DMS153 (cell line): ENCODE data around the gene HCN2.

Source experiments
- DNase-seq: peaks from one replicate; lab custom pipeline; 2025; lab: John Stamatoyannopoulos, UW

Gene HCN2

GRCh38 chr19:640606-641189 lies 51.0 kb downstream of the HCN2 start:
- no peak for DNase-seq

- no peak for DNase-seq
Observed at GRCh38 chr19:641702-642101, 52.0 kb downstream of the HCN2 start.

GRCh38 chr19:642767-643727 lies 53.4 kb downstream of the HCN2 start:
- DNase-seq = no peak

GRCh38 chr19:643736-644135 lies 54.1 kb downstream of the HCN2 start:
- DNase-seq = no peak

- DNase-seq = no peak
Observed at GRCh38 chr19:644363-644762, 54.7 kb downstream of the HCN2 start.

GRCh38 chr19:644789-645188 lies 55.1 kb downstream of the HCN2 start:
- no peak for DNase-seq

GRCh38 chr19:645912-646778 lies 56.5 kb downstream of the HCN2 start:
- no peak for DNase-seq

- no peak for DNase-seq
Observed at GRCh38 chr19:646779-647565, 57.3 kb downstream of the HCN2 start.

GRCh38 chr19:647566-648284 lies 58.0 kb downstream of the HCN2 start:
- no peak for DNase-seq

- no peak for DNase-seq
Observed at GRCh38 chr19:648305-648704, 58.6 kb downstream of the HCN2 start.

- DNase-seq = no peak
Observed at GRCh38 chr19:648904-649801, 59.5 kb downstream of the HCN2 start.

- DNase-seq = no peak
Observed at GRCh38 chr19:650121-650520, 60.4 kb downstream of the HCN2 start.

- DNase-seq = no peak
Observed at GRCh38 chr19:651114-651818, 61.6 kb downstream of the HCN2 start.

- no peak for DNase-seq
Observed at GRCh38 chr19:651991-652390, 62.3 kb downstream of the HCN2 start.

GRCh38 chr19:652467-653389 lies 63.0 kb downstream of the HCN2 start:
- DNase-seq = no peak

GRCh38 chr19:653425-653824 lies 63.7 kb downstream of the HCN2 start:
- no peak for DNase-seq

GRCh38 chr19:655691-656090 lies 66.0 kb downstream of the HCN2 start:
- no peak for DNase-seq
